GM19438 (cell line): ENCODE measurements around the gene RALGPS2.
"Not testable (repeated sequence)": the region's sequence is repeated elsewhere in the genome, so short reads cannot be mapped to it uniquely, and the experiment has no call there.

Source experiments
- ATAC-seq: cut with Tn5 transposase; IDR thresholded peaks from one replicate; pipeline ENCODE4 v1.9.1; 2021; ENCODE audit warnings: low read depth; ENCODE audit not compliant: unreplicated experiment

Gene RALGPS2

GRCh38 chr1:178723546-178723945 is 1.5 kb upstream of the RALGPS2 start:
- ATAC-seq: no peak

GRCh38 chr1:178724376-178724727 is 692 bp upstream of the RALGPS2 start:
- no peak for ATAC-seq

GRCh38 chr1:178725466-178726086 is 532 bp downstream of the RALGPS2 start:
- ATAC-seq: peak; percentile 29

GRCh38 chr1:178726087-178726517 is 1.1 kb downstream of the RALGPS2 start:
- peak; percentile 79 for ATAC-seq

- no peak for ATAC-seq
Observed at GRCh38 chr1:178726545-178726944, 1.5 kb downstream of the RALGPS2 start.

- ATAC-seq: no peak
Observed at GRCh38 chr1:178727014-178727895, 2.2 kb downstream of the RALGPS2 start.

- no peak for ATAC-seq
Observed at GRCh38 chr1:178733972-178734371, 8.9 kb downstream of the RALGPS2 start.

GRCh38 chr1:178738780-178739179 is 13.7 kb downstream of the RALGPS2 start:
- no peak for ATAC-seq

- ATAC-seq: no peak
Observed at GRCh38 chr1:178739285-178740045, 14.4 kb downstream of the RALGPS2 start.

- ATAC-seq: no peak
Observed at GRCh38 chr1:178740491-178740890, 15.4 kb downstream of the RALGPS2 start.

GRCh38 chr1:178740924-178741323 is 15.9 kb downstream of the RALGPS2 start:
- ATAC-seq: no peak

GRCh38 chr1:178743801-178744200 is 18.8 kb downstream of the RALGPS2 start:
- ATAC-seq: no peak

- ATAC-seq: no peak
Observed at GRCh38 chr1:178745260-178745659, 20.2 kb downstream of the RALGPS2 start.

- ATAC-seq: no peak
Observed at GRCh38 chr1:178746345-178746744, 21.3 kb downstream of the RALGPS2 start.

GRCh38 chr1:178747361-178747760 is 22.3 kb downstream of the RALGPS2 start:
- not testable (repeated sequence) for ATAC-seq

GRCh38 chr1:178749581-178750166 is 24.6 kb downstream of the RALGPS2 start:
- no peak for ATAC-seq

GRCh38 chr1:178751046-178751445 is 26.0 kb downstream of the RALGPS2 start:
- ATAC-seq: no peak

GRCh38 chr1:178752891-178753290 is 27.8 kb downstream of the RALGPS2 start:
- ATAC-seq: no peak

- not testable (repeated sequence) for ATAC-seq
Observed at GRCh38 chr1:178754655-178755256, 29.7 kb downstream of the RALGPS2 start.

- no peak for ATAC-seq
Observed at GRCh38 chr1:178768423-178768822, 43.4 kb downstream of the RALGPS2 start.
